ENCODE results near the gene TAAR1.
"Not testable (repeated sequence)": the region's sequence is repeated elsewhere in the genome, so short reads cannot be mapped to it uniquely, and the experiment has no call there.

TAAR1 gene

GRCh38 chr6:132683543-132683942, 24.6 kb upstream of the TAAR1 start:
- H3K27me3 ChIP-seq (ENCODE audit: low read depth, low read length): no peaks in the 10 kb centered on the region
- no peaks in the 10 kb centered on the region for H3K79me2 ChIP-seq (ENCODE audit: low read length)
- no peak overlapping the region for H2AFZ ChIP-seq (ENCODE audit: low read depth, low read length)
- H3K4me1 ChIP-seq (ENCODE audit: low read length): peaks cover 17% of the 10 kb centered on the region
- H3K9ac ChIP-seq (ENCODE audit: low read length): no peak overlapping the region
- H4K20me1 ChIP-seq (ENCODE audit: insufficient read depth, low read length): no peaks in the 10 kb centered on the region
- TF ChIP-seq CTCF (IDR thresholded peaks at IDR 0.05; ENCODE audit: low read depth, low read length): no peak
- no peak for TF ChIP-seq EZH2phosphoT487 (IDR thresholded peaks at IDR 0.05; ENCODE audit: low read depth)
- no peaks in the 10 kb centered on the region for H3K36me3 ChIP-seq (replicated peaks; ENCODE audit: low read depth, low read length)
- H3K4me2 ChIP-seq (ENCODE audit: low read length): no peak overlapping the region
- no peak overlapping the region for H3K27ac ChIP-seq (ENCODE audit: low read length)
- no peak overlapping the region for H3K4me3 ChIP-seq (ENCODE audit: low read length)
- no peaks in the 10 kb centered on the region for H3K9me3 ChIP-seq (ENCODE audit: insufficient read depth, low read length)

GRCh38 chr6:132679094-132679493, 20.1 kb upstream of the TAAR1 start:
- H2AFZ ChIP-seq (ENCODE audit: low read depth, low read length); H3K9me3 ChIP-seq (ENCODE audit: insufficient read depth, low read length); H3K36me3 ChIP-seq (replicated peaks; ENCODE audit: low read depth, low read length); H3K27ac ChIP-seq (ENCODE audit: low read length); H3K79me2 ChIP-seq (ENCODE audit: low read length); H3K9ac ChIP-seq (ENCODE audit: low read length); H4K20me1 ChIP-seq (ENCODE audit: insufficient read depth, low read length); H3K27me3 ChIP-seq (ENCODE audit: low read depth, low read length): not testable (repeated sequence)
- H3K4me2 ChIP-seq (ENCODE audit: low read length): peak overlapping the region; percentile 49
- peaks cover 16% of the 10 kb centered on the region for H3K4me1 ChIP-seq (ENCODE audit: low read length)
- H3K4me3 ChIP-seq (ENCODE audit: low read length): peak overlapping the region; percentile 40; the same call in 1 of the 2 replicates

GRCh38 chr6:132675749-132676148, 16.8 kb upstream of the TAAR1 start:
- Histone ChIP-seq H3K4me1 (ENCODE audit: low read length) (peaks cover 19% of the 10 kb centered on the region), H3K4me3 (ENCODE audit: low read length) (no peak overlapping the region), H3K27ac (ENCODE audit: low read length) (no peak overlapping the region), H3K9me3 (ENCODE audit: insufficient read depth, low read length) (no peaks in the 10 kb centered on the region), H3K27me3 (ENCODE audit: low read depth, low read length) (no peaks in the 10 kb centered on the region), H3K36me3 (replicated peaks; ENCODE audit: low read depth, low read length) (no peaks in the 10 kb centered on the region), H2AFZ (ENCODE audit: low read depth, low read length) (no peak overlapping the region), H3K9ac (ENCODE audit: low read length) (no peak overlapping the region), H4K20me1 (ENCODE audit: insufficient read depth, low read length) (no peaks in the 10 kb centered on the region), H3K79me2 (ENCODE audit: low read length) (no peaks in the 10 kb centered on the region), H3K4me2 (ENCODE audit: low read length) (no peak overlapping the region)
- TF ChIP-seq CTCF (IDR thresholded peaks at IDR 0.05; ENCODE audit: low read depth, low read length): no peak
- no peak for TF ChIP-seq EZH2phosphoT487 (IDR thresholded peaks at IDR 0.05; ENCODE audit: low read depth)

GRCh38 chr6:132675002-132675401, 16.0 kb upstream of the TAAR1 start:
- Histone ChIP-seq H3K4me3 (ENCODE audit: low read length) (no peak overlapping the region), H3K9ac (ENCODE audit: low read length) (no peak overlapping the region), H3K9me3 (ENCODE audit: insufficient read depth, low read length) (no peaks in the 10 kb centered on the region), H3K27me3 (ENCODE audit: low read depth, low read length) (no peaks in the 10 kb centered on the region), H4K20me1 (ENCODE audit: insufficient read depth, low read length) (no peaks in the 10 kb centered on the region), H2AFZ (ENCODE audit: low read depth, low read length) (no peak overlapping the region), H3K27ac (ENCODE audit: low read length) (no peak overlapping the region), H3K4me1 (ENCODE audit: low read length) (peaks cover 26% of the 10 kb centered on the region), H3K4me2 (ENCODE audit: low read length) (no peak overlapping the region), H3K79me2 (ENCODE audit: low read length) (no peaks in the 10 kb centered on the region), H3K36me3 (replicated peaks; ENCODE audit: low read depth, low read length) (no peaks in the 10 kb centered on the region)
- TF ChIP-seq CTCF (IDR thresholded peaks at IDR 0.05; ENCODE audit: low read depth, low read length): no peak
- no peak for TF ChIP-seq EZH2phosphoT487 (IDR thresholded peaks at IDR 0.05; ENCODE audit: low read depth)
